Parathyroid adenoma (tissue), 2 donors: ENCODE data around the gene RNF26.

Experiments used
- H2AFZ ChIP-seq: fragments of 300-600 bp; sonication (generic); one replicate; pipeline ENCODE4 v1.7.0; 2017; ENCODE audit warnings: antibody characterized with exemption, mild to moderate bottlenecking
- H3K27ac ChIP-seq: fragments of 300-600 bp; sonication (generic); one replicate; pipeline ENCODE4 v1.7.0; 2017
- H3K27me3 ChIP-seq: fragments of 300-600 bp; sonication (generic); one replicate; pipeline ENCODE4 v1.7.0; 2017; ENCODE audit warnings: low read length; ENCODE audit not compliant: control insufficient read depth, insufficient read depth
- H3K36me3 ChIP-seq: fragments of 300-600 bp; sonication (generic); one replicate; pipeline ENCODE4 v1.7.0; 2017; ENCODE audit warnings: low read length; ENCODE audit not compliant: control insufficient read depth, insufficient read depth
- H3K4me1 ChIP-seq: fragments of 300-600 bp; sonication (generic); one replicate; pipeline ENCODE4 v1.7.0; 2017; ENCODE audit warnings: control low read depth
- H3K4me2 ChIP-seq: fragments of 300-600 bp; sonication (generic); one replicate; pipeline ENCODE4 v1.7.0; 2017; ENCODE audit warnings: low read length
- H3K4me3 ChIP-seq: fragments of 300-600 bp; sonication (generic); one replicate; pipeline ENCODE4 v1.7.0; 2017; ENCODE audit warnings: low read depth, low read length
- H3K79me2 ChIP-seq: fragments of 300-600 bp; sonication (generic); one replicate; pipeline ENCODE4 v1.7.0; 2017; ENCODE audit warnings: control low read depth
- H3K9ac ChIP-seq: fragments of 300-600 bp; sonication (generic); one replicate; pipeline ENCODE4 v1.7.0; 2017; ENCODE audit warnings: mild to moderate bottlenecking
- H3K9me3 ChIP-seq: fragments of 300-600 bp; sonication (generic); one replicate; pipeline ENCODE4 v1.7.0; 2017; ENCODE audit warnings: low read length; ENCODE audit not compliant: control insufficient read depth
- TF ChIP-seq, protein P1 (sequence below): fragments of 300-600 bp; sonication (generic); IDR thresholded peaks from one replicate; pipeline ENCODE4 v1.7.0; 2017; ENCODE audit warnings: antibody characterized with exemption, mild to moderate bottlenecking
- donor health status: primary hyperparathyroidism.

RNF26 gene

DNA sequence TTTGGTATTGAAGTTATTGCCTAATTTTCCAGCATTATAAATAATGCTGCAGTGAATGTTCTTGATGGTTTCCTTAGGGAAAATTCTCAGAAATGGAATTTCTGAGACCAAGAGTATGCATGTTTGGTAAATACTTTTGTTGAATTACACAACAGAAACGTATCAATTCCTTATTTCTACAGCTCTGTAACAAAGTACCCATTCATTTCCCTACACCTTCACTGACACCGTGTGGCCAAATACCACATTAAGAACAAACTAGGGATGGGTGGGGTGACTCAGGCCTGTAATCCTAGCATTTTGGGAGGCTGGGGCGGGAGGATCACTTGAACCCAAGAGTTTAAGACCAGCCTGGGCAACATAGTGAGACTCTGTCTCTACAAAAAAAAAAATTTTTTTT is 39.1 kb upstream of the RNF26 start:
- TF ChIP-seq, protein P1, sequence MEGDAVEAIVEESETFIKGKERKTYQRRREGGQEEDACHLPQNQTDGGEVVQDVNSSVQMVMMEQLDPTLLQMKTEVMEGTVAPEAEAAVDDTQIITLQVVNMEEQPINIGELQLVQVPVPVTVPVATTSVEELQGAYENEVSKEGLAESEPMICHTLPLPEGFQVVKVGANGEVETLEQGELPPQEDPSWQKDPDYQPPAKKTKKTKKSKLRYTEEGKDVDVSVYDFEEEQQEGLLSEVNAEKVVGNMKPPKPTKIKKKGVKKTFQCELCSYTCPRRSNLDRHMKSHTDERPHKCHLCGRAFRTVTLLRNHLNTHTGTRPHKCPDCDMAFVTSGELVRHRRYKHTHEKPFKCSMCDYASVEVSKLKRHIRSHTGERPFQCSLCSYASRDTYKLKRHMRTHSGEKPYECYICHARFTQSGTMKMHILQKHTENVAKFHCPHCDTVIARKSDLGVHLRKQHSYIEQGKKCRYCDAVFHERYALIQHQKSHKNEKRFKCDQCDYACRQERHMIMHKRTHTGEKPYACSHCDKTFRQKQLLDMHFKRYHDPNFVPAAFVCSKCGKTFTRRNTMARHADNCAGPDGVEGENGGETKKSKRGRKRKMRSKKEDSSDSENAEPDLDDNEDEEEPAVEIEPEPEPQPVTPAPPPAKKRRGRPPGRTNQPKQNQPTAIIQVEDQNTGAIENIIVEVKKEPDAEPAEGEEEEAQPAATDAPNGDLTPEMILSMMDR: no peak
- no peak overlapping the region for H3K9ac ChIP-seq
- H3K4me3 ChIP-seq: no peak overlapping the region
- H3K36me3 ChIP-seq: no peaks in the 10 kb centered on the region
- H3K4me1 ChIP-seq: no peaks in the 10 kb centered on the region
- H3K4me2 ChIP-seq: no peak overlapping the region
- H2AFZ ChIP-seq: no peak overlapping the region
- H3K9me3 ChIP-seq: no peaks in the 10 kb centered on the region
- no peaks in the 10 kb centered on the region for H3K27me3 ChIP-seq
- H3K79me2 ChIP-seq: no peaks in the 10 kb centered on the region
- no peak overlapping the region for H3K27ac ChIP-seq

DNA sequence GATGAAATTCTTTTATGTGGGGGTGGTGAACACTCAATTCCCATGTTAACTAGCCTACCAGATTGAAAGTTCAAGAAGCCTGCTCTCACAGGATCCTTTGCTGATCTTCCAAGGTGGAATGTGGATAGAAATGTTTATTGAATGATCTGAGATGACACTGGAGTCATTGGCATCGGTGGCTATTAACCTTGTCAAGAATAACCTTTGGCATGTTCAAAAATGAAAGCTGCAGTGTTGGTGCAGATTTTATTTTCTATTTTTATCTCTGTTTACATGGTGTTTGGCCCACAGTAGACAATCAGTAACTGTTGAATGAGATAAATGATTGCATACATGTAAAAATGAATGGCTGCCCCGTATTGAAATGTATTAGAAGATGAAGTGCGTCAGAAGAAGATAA is 36.4 kb upstream of the RNF26 start:
- Histone ChIP-seq H3K4me1 (no peaks in the 10 kb centered on the region), H3K79me2 (no peaks in the 10 kb centered on the region), H3K4me3 (no peak overlapping the region), H3K36me3 (no peaks in the 10 kb centered on the region), H3K9ac (no peak overlapping the region), H3K27me3 (no peaks in the 10 kb centered on the region), H3K9me3 (no peaks in the 10 kb centered on the region), H2AFZ (no peak overlapping the region), H3K4me2 (no peak overlapping the region), H3K27ac (no peak overlapping the region)
- TF ChIP-seq, protein P1: no peak

- Histone ChIP-seq H3K36me3 (no peaks in the 10 kb centered on the region), H3K27me3 (no peaks in the 10 kb centered on the region), H2AFZ (no peak overlapping the region), H3K4me1 (no peaks in the 10 kb centered on the region), H3K4me2 (no peak overlapping the region), H3K79me2 (no peaks in the 10 kb centered on the region), H3K4me3 (no peak overlapping the region), H3K27ac (no peak overlapping the region), H3K9ac (no peak overlapping the region), H3K9me3 (no peaks in the 10 kb centered on the region)
- TF ChIP-seq, protein P1: no peak
Measured at GRCh38 chr11:119298726-119299125, 35.6 kb upstream of the RNF26 start.

DNA sequence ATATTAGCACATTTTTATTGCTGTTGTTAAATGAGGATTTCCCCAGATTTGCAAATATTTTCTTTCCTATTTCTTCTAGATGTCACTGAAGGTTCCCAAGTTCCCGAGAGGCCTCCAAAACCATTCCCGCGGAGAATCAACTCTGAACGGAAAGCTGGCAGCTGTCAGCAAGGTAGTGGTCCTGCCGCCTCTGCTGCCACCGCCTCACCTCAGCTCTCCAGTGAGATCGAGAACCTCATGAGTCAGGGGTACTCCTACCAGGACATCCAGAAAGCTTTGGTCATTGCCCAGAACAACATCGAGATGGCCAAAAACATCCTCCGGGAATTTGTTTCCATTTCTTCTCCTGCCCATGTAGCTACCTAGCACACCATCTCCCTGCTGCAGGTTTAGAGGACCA is 34.9 kb upstream of the RNF26 start:
- Histone ChIP-seq H3K4me2 (no peak overlapping the region), H3K9ac (no peak overlapping the region), H3K36me3 (no peaks in the 10 kb centered on the region), H3K9me3 (no peaks in the 10 kb centered on the region), H3K4me3 (no peak overlapping the region), H3K79me2 (no peaks in the 10 kb centered on the region), H3K4me1 (no peaks in the 10 kb centered on the region), H3K27ac (no peak overlapping the region), H3K27me3 (no peaks in the 10 kb centered on the region), H2AFZ (no peak overlapping the region)
- TF ChIP-seq, protein P1: no peak

DNA sequence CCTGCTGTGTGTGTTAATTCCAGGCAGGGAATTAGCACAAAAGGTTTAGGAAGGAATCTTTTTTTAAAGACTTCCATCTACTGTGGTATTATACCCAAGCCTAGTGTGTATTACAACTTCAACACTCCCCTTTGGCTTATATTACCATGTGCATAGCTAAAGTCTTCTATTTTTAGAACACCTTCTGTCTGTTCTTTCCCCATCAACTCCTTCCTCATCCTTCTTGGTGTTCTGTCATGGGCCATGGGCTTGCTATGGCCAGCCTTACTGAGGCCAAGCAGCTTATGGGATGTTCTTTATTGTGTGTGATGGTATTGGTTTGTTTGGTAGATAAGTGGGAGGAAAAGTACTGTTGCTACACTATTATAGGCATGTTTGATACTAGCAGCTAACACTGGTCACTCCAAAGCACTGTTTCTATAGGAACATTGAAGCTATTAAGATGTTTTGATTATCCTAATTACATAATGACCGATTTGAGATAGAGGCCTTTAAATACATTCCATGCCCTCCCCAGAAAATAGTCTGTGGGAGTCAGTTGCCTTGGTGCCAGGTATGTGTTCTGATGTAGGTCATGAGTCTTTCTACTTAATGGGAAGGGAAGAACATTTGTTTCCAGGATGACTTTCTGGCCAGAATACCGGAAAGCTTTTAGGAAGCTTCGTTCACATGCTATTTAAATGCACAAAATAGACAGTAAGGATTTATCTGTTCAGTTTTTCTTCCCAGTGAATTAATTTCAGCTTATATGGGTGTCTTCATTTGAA is 33.9 kb upstream of the RNF26 start:
- Histone ChIP-seq H3K27me3 (no peaks in the 10 kb centered on the region), H3K9me3 (no peaks in the 10 kb centered on the region), H3K36me3 (no peaks in the 10 kb centered on the region), H3K79me2 (no peaks in the 10 kb centered on the region), H3K4me2 (no peak overlapping the region), H2AFZ (no peak overlapping the region), H3K27ac (no peak overlapping the region), H3K9ac (no peak overlapping the region), H3K4me1 (no peaks in the 10 kb centered on the region), H3K4me3 (no peak overlapping the region)
- TF ChIP-seq, protein P1: no peak
